Smooth muscle cell (in vitro differentiated cells): ENCODE data around the gene PITPNM3. TPM values are rescaled to one million over a fixed set of nuclear protein-coding genes. Genes with fewer than 3 reads are reported as not detected.

ENCODE experiments used
- DNase-seq: peaks from one replicate; lab custom pipeline; 2025; ENCODE audit not compliant: unreplicated experiment; lab: John Stamatoyannopoulos, UW
- H2AFZ ChIP-seq: fragments of 200-600 bp; sonication (generic); 2 replicates; pipeline ENCODE4 v1.6.0; 2016; ENCODE audit warnings: antibody characterized with exemption, low read depth, mild to moderate bottlenecking
- H3F3A ChIP-seq: fragments of 200-600 bp; sonication (generic); 2 replicates; pipeline ENCODE4 v1.6.0; 2017; ENCODE audit warnings: antibody characterized with exemption, low read depth
- H3K27ac ChIP-seq: fragments of 200-600 bp; sonication (generic); 2 replicates; pipeline ENCODE4 v1.5.1; 2016; ENCODE audit warnings: low read depth, mild to moderate bottlenecking
- H3K27me3 ChIP-seq: fragments of 200-600 bp; sonication (generic); 2 replicates; pipeline ENCODE4 v1.6.1; 2016; ENCODE audit warnings: low read depth, mild to moderate bottlenecking
- H3K36me3 ChIP-seq: fragments of 200-600 bp; sonication (generic); 2 replicates; pipeline ENCODE4 v1.5.1; 2016; ENCODE audit warnings: low read depth
- H3K4me1 ChIP-seq: fragments of 200-600 bp; sonication (generic); 2 replicates; pipeline ENCODE4 v1.5.1; 2016; ENCODE audit warnings: low read depth
- H3K4me2 ChIP-seq: fragments of 200-600 bp; sonication (generic); 2 replicates; pipeline ENCODE4 v1.6.0; 2016; ENCODE audit warnings: mild to moderate bottlenecking
- H3K4me3 ChIP-seq: fragments of 200-600 bp; sonication (generic); 2 replicates; pipeline ENCODE4 v1.5.1; 2016; ENCODE audit warnings: mild to moderate bottlenecking
- H3K79me2 ChIP-seq: fragments of 200-600 bp; sonication (generic); 2 replicates; pipeline ENCODE4 v1.6.0; 2016; ENCODE audit warnings: low read depth, mild to moderate bottlenecking
- H3K9ac ChIP-seq: fragments of 200-600 bp; sonication (generic); 2 replicates; pipeline ENCODE4 v1.6.0; 2016; ENCODE audit warnings: low read depth
- H3K9me3 ChIP-seq: fragments of 200-600 bp; sonication (generic); replicated peaks from 2 replicates; pipeline ENCODE4 v1.5.1; 2016; ENCODE audit warnings: low read depth
- H4K20me1 ChIP-seq: fragments of 200-600 bp; sonication (generic); 2 replicates; pipeline ENCODE4 v1.6.0; 2016; ENCODE audit warnings: low read depth
- WGBS: methylation state at CpG from one replicate; pipeline ENCODE4 v1.1.7; 2016; ENCODE audit warnings: low lambda C conversion rate; 5-methylcytosine and 5-hydroxymethylcytosine counted together
- polyA plus RNA-seq: library from polyadenylated mRNA; unstranded; fragments of >200 nt; fragmentation: Nextera tagmentation; extraction: Ambion mirVana; gene quantifications from 2 replicates; pipeline ENCODE4 v1.2.1, GENCODE V29; 2016
- total RNA-seq: library from RNA; depleted of rRNA; stranded (reverse); fragments of >200 nt; gene quantifications from 2 replicates; pipeline ENCODE4 v1.2.3, GENCODE V29; 2014
- TF ChIP-seq, protein P1 (sequence below): fragments of 200-600 bp; sonication (generic); IDR thresholded peaks from 2 replicates; pipeline ENCODE4 v1.5.1; 2017; ENCODE audit warnings: borderline replicate concordance, mild to moderate bottlenecking, antibody characterized with exemption; ENCODE audit not compliant: insufficient read depth, poor library complexity, severe bottlenecking

The PITPNM3 gene
- total and polyA plus RNA-seq, 2 experiments from 2014 or later: 2.4 to 2.6 TPM

DNA sequence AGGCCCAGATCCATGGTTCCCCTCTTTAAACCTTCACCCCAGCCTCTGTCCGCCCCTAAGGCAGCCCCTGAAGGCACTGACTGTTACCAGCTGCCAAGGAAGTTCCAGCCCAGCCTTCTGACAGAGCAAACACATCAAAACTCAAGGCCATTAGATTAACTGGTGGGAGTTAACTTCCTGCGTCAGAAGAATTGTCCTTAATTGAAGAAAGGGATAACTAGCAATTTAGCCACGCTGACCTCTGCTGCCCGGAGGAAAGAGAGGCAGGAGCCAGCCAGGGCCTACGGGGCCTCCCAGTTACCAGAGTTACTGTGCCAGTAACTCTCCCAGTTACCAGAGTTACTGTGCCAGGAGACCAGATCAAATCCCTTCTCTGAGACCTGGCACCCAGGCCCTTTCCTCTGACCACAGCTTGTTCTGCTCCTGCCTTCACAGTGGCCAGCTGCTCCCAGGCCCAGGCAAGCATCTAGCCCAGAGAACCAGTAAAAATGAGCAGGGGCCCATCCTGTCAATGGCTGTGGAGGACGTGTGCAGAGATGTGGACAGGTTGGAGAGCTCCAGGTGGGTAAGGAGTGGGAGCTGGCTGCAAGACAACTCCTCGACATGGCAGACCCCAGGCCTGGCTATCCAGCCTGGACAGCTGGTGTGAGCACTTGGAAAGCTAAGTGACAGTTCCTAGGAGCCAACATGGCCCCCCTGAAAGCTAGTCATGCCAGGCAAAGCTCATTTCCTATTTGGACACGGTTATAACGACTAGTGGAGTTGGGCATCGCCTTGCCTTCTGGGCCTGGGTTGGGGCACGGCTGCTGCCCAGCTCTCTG lies 2.8 kb upstream of the PITPNM3 start:
- no peaks in the 10 kb centered on the region for H3F3A ChIP-seq
- no peaks in the 10 kb centered on the region for H3K36me3 ChIP-seq
- no peak overlapping the region for H3K27ac ChIP-seq
- H3K79me2 ChIP-seq: no peaks in the 10 kb centered on the region
- H3K9ac ChIP-seq: no peak overlapping the region
- no peaks in the 10 kb centered on the region for H3K9me3 ChIP-seq
- DNase-seq: no peak
- 81% methylated on average over 11 of the region's 11 CpGs for WGBS
- no peaks in the 10 kb centered on the region for H4K20me1 ChIP-seq
- no peak overlapping the region for H2AFZ ChIP-seq
- H3K4me2 ChIP-seq: no peak overlapping the region
- TF ChIP-seq, protein P1, sequence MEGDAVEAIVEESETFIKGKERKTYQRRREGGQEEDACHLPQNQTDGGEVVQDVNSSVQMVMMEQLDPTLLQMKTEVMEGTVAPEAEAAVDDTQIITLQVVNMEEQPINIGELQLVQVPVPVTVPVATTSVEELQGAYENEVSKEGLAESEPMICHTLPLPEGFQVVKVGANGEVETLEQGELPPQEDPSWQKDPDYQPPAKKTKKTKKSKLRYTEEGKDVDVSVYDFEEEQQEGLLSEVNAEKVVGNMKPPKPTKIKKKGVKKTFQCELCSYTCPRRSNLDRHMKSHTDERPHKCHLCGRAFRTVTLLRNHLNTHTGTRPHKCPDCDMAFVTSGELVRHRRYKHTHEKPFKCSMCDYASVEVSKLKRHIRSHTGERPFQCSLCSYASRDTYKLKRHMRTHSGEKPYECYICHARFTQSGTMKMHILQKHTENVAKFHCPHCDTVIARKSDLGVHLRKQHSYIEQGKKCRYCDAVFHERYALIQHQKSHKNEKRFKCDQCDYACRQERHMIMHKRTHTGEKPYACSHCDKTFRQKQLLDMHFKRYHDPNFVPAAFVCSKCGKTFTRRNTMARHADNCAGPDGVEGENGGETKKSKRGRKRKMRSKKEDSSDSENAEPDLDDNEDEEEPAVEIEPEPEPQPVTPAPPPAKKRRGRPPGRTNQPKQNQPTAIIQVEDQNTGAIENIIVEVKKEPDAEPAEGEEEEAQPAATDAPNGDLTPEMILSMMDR: no peak
- no peak overlapping the region for H3K4me3 ChIP-seq
- H3K27me3 ChIP-seq: peaks cover 10% of the 10 kb centered on the region
- H3K4me1 ChIP-seq: peaks cover 6% of the 10 kb centered on the region

DNA sequence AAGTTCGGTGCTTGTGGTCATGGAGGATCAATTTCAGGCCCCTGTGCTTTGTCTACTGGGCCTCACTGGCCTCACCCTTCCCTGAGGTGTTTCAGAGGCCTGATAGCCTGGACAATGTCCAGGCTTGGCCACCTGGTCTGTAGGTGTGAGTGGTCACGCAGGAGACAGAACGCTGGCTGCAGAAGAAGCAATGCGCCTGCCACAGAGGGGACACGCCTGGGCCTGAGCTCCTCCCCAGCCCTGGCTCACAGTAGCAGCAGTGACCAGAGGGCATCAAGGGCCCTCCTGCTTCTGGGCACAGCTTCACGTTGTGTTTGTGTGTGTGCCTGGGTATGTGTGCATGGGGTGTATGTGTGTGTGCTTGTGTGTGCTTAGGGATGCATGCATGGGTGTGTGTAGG lies 1.9 kb upstream of the PITPNM3 start:
- Histone ChIP-seq H3K27me3 (peaks cover 10% of the 10 kb centered on the region), H3K4me1 (peaks cover 6% of the 10 kb centered on the region), H3K9me3 (no peaks in the 10 kb centered on the region), H3K27ac (no peak overlapping the region), H3K4me2 (no peak overlapping the region), H3F3A (no peaks in the 10 kb centered on the region), H2AFZ (no peak overlapping the region), H3K79me2 (no peaks in the 10 kb centered on the region), H3K36me3 (no peaks in the 10 kb centered on the region), H3K4me3 (no peak overlapping the region), H3K9ac (no peak overlapping the region), H4K20me1 (no peaks in the 10 kb centered on the region)
- WGBS: 95% methylated on average over 6 of the region's 6 CpGs
- no peak for DNase-seq
- TF ChIP-seq, protein P1: no peak

DNA sequence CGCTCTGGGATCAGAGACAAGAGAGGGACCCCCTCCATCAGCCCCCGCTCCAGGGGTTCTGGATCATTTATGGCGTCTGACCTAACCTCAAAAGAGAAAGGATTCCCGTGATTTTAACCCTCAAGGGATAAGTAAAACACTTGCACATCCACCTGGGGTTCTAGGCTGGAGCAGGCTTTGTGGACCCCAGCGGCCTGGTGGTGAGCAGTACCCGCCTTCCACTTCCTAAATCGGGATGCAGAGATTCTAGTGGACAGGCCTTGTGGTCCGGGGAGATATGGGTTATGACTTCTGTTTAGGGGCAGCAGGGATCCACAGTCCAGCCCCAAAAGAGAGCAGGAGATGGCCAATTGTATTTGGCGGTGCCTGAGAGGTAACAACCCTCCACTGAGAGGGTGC lies 684 bp upstream of the PITPNM3 start:
- Histone ChIP-seq H3K79me2 (no peaks in the 10 kb centered on the region), H3K36me3 (no peaks in the 10 kb centered on the region), H3K4me1 (peaks cover 6% of the 10 kb centered on the region), H3F3A (no peaks in the 10 kb centered on the region), H3K9me3 (no peaks in the 10 kb centered on the region), H3K4me2 (peak overlapping the region; percentile 83), H2AFZ (no peak overlapping the region), H3K27me3 (peaks cover 10% of the 10 kb centered on the region), H4K20me1 (no peaks in the 10 kb centered on the region), H3K9ac (no peak overlapping the region), H3K4me3 (peak overlapping the region; percentile 35), H3K27ac (no peak overlapping the region)
- DNase-seq: no peak
- 58% methylated on average over 9 of the region's 9 CpGs for WGBS
- TF ChIP-seq, protein P1: no peak
